AG09309 (cell line): ENCODE measurements around the gene SYCE3.

Source experiments
- DNase-seq: peaks from one replicate; pipeline ENCODE4 v3.0.0-alpha.2; 2010; ENCODE audit warnings: low read depth
- H3K4me3 ChIP-seq: 2 replicates; pipeline ENCODE4 v1.5.1; 2011; ENCODE audit warnings: mild to moderate bottlenecking, low read depth, low read length, moderate library complexity; ENCODE audit not compliant: control insufficient read depth
- TF ChIP-seq, protein P1 (sequence below): IDR thresholded peaks from 2 replicates; pipeline ENCODE4 v1.5.1; 2011; ENCODE audit warnings: mild to moderate bottlenecking, low read depth, low read length, inconsistent platforms; ENCODE audit not compliant: insufficient read depth, control insufficient read depth; ENCODE audit errors: missing control alignments

SYCE3 gene

DNA sequence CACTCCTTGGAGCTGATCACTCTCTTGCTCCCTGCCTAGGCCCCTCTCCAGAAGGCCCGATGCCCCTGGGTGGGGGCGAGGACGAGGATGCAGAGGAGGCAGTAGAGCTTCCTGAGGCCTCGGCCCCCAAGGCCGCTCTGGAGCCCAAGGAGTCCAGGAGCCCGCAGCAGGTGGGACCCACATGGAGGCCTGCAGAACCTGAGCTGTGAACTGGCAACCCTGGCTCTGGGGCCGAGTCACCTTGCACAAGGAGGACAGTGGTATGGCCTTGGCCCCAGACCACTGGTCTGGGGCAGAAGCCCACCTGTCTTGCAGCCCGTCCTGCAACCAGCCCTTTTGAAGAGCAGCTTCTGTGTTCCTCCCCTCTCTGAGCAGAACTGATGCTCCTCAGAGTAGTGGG is 43.6 kb downstream of the SYCE3 start:
- H3K4me3 ChIP-seq, result no peak overlapping the region
- TF ChIP-seq, protein P1, sequence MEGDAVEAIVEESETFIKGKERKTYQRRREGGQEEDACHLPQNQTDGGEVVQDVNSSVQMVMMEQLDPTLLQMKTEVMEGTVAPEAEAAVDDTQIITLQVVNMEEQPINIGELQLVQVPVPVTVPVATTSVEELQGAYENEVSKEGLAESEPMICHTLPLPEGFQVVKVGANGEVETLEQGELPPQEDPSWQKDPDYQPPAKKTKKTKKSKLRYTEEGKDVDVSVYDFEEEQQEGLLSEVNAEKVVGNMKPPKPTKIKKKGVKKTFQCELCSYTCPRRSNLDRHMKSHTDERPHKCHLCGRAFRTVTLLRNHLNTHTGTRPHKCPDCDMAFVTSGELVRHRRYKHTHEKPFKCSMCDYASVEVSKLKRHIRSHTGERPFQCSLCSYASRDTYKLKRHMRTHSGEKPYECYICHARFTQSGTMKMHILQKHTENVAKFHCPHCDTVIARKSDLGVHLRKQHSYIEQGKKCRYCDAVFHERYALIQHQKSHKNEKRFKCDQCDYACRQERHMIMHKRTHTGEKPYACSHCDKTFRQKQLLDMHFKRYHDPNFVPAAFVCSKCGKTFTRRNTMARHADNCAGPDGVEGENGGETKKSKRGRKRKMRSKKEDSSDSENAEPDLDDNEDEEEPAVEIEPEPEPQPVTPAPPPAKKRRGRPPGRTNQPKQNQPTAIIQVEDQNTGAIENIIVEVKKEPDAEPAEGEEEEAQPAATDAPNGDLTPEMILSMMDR, result no peak
- DNase-seq, result no peak

DNA sequence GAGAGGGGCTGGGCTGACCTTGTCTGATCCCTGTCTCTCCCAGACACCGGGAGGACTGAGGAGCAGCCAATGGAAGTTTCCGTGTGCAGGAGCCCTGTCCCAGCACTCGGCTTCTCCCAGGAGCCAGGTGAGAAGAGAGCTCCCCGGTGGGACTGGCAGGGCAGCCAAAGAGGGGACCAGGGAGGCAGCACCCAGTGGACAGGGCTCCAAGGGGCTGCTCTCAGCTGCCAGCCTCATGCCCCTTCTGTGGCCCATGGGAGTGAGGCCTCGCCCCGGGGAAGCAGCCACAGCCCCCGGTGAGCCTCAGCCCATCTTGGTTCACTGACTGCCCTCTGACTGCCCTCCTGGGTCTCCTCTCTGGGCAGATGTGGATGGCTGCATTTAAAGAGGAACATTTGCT is 44.1 kb downstream of the SYCE3 start:
- H3K4me3 ChIP-seq, result no peak overlapping the region
- TF ChIP-seq, protein P1, result no peak
- DNase-seq, result no peak

DNA sequence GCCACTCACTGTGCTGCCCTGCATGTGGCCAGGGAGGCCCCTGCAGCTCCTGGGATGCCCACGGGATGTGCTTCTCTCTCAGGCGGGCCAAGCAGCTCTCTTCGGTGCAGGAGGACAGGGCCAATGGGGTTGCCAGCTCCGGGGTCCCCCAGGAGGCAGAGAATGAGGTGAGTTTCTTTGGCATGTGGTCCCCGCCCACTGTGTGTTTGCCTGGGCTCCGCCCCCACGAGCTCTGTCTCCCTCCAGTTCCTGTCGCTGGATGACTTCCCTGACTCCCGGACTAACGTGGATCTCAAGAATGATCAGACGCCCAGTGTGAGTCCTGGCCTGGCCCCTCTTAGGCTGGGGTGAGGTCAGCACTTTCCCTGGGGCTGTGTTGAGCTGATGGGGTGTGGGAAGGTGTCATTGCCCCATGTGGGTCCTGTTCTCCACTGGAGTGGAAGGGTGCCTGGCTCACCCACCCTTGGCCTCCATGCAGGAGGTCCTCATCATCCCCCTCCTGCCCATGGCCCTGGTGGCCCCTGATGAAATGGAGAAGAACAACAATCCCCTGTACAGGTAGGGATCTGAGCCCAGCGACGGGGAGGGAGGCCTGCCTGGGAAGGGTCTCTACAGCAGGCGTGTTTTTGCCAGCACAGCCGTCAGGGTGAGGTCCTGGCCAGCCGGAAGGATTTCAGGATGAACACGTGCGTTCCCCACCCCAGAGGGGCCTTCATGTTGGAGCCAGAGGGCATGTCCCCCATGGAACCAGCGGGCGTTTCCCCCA is 45.0 kb downstream of the SYCE3 start:
- TF ChIP-seq, protein P1, result no peak
- no peak for DNase-seq
- no peak overlapping the region for H3K4me3 ChIP-seq

DNA sequence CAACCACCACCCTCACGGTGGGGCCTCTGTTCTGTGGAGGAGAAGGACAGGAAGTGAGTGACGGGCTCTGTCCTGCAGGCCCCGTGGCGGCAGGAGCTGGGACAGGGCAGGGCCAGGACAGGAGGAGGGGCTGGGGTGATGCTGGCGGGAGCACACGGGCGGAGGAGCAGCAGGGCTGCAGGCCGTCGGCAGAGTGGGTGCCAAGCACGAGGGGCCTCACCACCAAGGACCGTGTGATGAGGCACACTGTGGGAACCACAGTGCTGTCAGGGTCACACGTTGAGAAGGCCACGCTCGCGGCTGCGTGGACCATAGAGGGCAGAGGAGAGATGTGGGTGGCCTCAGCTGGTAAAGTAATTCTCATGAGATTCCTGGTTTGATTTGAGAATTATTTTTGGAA is 45.8 kb downstream of the SYCE3 start:
- no peak for DNase-seq
- no peak overlapping the region for H3K4me3 ChIP-seq
- TF ChIP-seq, protein P1, result no peak

GRCh38 chr22:50516068-50516467 is 46.7 kb downstream of the SYCE3 start:
- no peak overlapping the region for H3K4me3 ChIP-seq
- DNase-seq, result no peak
- TF ChIP-seq, protein P1, result no peak

GRCh38 chr22:50513175-50513574 is 49.5 kb downstream of the SYCE3 start:
- no peak overlapping the region for H3K4me3 ChIP-seq
- DNase-seq, result no peak
- TF ChIP-seq, protein P1, result no peak
